Activated CD8-positive, alpha-beta memory T cell treated with anti-CD3 and anti-CD28 coated beads for 4 hours (primary cell): ENCODE measurements around the gene HECTD4.
"Not testable (repeated sequence)": the region's sequence is repeated elsewhere in the genome, so short reads cannot be mapped to it uniquely, and the experiment has no call there.

Experiments used
- DNase-seq, 2 donors: peaks; one replicate each; pipeline ENCODE4 v3.0.0-alpha.2; 2020; ENCODE audit warnings: low read depth in 2 of 2

Gene HECTD4

GRCh38 chr12:112381883-112382796 is at the start of gene HECTD4:
TSS of gene HECTD4 (minus strand) at chr12:112382431. CDS start at chr12:112382128, 303 bp downstream.
- peak; percentile 83 to 85 for DNase-seq

DNA sequence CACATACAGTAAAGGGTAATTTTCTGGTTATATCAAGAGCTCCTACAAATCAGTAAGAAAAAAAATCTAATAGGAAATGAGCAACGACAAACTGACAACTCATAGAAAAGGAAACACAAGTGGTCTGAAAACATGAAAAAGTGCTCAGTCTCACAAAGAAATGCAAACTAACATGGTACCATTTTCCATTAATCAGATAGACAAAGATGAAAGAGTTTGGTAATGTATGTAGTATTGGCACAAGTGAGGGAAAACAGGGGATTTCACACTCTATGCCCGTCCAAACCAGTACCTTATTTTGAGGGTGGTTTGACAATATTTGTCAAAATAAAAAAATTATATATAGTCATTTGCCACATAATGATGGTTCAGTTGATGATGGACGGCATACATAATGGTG is 49.7 kb upstream of the HECTD4 start:
- DNase-seq = no peak

DNA sequence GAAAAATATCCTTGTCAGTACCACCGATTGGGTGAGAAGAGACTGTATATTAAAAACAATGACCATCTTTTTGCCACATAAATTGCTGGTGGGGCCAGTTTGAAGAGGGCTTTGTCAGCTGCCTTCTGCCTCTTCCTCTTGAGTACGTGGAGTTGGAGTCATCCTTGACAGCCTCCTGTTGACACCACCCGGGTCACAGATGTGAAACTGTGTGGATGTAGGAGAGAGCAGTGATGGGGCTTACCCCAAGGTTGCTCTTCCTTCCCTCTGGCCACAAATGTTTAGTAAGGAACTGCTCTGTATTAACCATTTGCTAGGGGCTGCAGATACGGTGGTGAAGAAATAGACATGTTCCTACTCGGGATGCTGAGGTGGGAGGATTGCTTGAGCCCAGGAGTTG is 48.7 kb upstream of the HECTD4 start:
- DNase-seq = no peak

DNA sequence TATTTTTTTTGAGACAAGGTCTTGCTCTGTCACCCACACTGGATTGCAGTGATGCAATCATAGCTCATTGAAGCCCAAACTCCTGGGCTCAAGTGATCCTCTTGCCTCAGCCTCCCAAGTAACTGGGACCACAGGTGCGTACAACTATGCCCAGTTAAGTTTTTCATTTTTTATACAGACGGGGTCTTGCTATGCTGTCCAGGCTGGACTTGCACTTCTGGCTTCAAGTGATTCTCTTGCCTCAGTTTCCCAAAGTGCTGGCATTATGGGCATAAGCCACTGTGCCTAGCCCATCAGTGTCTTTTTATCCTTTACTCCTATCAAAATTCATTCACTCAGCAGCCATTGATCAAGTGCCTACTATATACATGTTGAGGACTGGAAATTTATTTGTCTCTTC is 45.5 kb upstream of the HECTD4 start:
- DNase-seq = no peak

- DNase-seq = no peak
Observed at GRCh38 chr12:112425582-112426382, 43.6 kb upstream of the HECTD4 start.

- DNase-seq = no peak
Observed at GRCh38 chr12:112424126-112424525, 41.9 kb upstream of the HECTD4 start.

DNA sequence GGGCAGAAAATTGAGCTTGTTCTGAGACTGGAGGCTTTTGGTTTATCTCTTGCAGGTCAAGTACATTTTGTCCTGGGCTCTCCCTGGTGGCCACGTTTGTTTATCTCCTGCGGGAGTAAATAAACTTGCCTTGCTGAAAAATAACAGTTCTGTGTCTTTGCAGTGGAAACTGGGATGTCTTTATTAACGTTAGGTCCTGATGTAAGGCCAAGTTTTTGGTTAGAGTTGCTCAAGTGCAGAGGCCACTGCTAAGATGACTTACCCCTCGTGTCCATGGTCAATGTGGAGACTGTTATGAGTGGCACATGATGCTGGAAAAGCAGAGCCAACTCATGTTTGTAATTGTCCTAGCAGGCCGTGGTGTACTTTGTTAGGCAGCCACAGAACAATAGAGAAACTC is 40.3 kb upstream of the HECTD4 start:
- DNase-seq = no peak

- no peak for DNase-seq
Observed at GRCh38 chr12:112421363-112421762, 39.1 kb upstream of the HECTD4 start.

GRCh38 chr12:112420740-112421139 is 38.5 kb upstream of the HECTD4 start:
- no peak for DNase-seq

DNA sequence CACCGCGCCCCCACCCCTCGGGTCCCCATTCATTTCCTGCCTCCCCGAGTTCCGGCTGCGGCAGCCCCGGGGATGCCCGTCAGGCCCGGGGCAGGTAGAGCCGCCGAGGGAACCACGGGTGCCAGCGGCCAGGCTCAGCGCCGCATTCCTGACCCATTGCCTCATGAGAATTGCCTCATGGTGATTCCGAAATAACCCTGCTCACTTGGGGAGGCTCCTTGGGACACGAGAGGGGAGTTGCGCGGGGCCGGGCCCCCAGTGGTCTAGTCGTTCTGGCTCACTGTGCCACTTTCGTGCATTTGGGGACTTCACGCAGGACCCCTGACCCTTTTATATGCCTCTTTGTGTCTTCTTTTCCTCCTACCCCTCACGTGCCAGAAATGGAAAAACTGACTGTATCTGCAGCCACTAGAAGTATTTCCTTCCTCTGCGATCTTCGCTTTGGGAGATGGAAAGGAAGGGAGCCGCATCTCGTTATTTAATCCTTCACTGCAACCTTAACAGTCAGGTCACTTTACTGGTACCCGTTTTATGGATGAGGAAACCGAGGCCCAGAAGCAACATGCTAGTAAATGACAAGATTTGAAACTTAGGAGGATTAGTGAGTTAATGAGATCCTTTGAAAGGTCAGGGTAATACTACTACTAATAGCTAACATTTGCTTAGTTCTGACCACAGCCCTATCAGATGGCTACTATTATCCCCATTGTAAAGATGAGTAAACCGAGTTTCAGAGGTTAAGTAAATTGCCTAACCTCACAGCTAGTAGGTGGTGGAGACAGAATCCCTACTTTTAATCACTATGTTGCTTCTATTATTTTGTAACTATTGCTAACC is 37.3 kb upstream of the HECTD4 start:
- DNase-seq = peak in 1 of 2 donors; percentile 2

GRCh38 chr12:112418608-112419296 is 36.5 kb upstream of the HECTD4 start, which contains the start of gene PTPN11:
TSS of gene PTPN11 (plus strand) at chr12:112418947. CDS start at chr12:112419112, 165 bp downstream.
- DNase-seq = peak; percentile 83 to 85

DNA sequence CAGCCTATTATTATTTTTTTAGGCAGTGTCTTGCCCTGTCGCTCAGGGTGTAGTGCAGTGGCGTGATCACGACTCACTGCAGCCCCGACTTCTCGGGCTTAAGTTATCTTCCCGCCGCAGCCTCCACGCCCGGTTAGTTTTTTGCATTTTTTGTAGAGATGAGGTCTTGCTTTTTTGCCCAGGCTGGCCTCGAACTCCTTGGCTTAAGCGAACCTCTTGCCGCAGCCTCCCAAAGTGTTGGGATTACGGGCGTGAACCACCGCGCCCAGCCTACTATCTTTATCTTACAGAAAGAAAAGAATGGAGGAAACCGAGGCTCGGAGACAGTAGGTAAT is 36.0 kb upstream of the HECTD4 start:
- DNase-seq = no peak

- DNase-seq = not testable (repeated sequence)
Observed at GRCh38 chr12:112415457-112415856, 33.2 kb upstream of the HECTD4 start.

GRCh38 chr12:112413855-112414625 is 31.8 kb upstream of the HECTD4 start:
- DNase-seq = no peak

- DNase-seq = no peak
Observed at GRCh38 chr12:112409906-112410244, 27.6 kb upstream of the HECTD4 start.

- DNase-seq = peak; percentile 52 to 73
Observed at GRCh38 chr12:112409064-112409905, 27.1 kb upstream of the HECTD4 start, which contains the start of gene RPL6. TSS of gene RPL6 (minus strand) at chr12:112409605. CDS start at chr12:112408656, 949 bp downstream.

DNA sequence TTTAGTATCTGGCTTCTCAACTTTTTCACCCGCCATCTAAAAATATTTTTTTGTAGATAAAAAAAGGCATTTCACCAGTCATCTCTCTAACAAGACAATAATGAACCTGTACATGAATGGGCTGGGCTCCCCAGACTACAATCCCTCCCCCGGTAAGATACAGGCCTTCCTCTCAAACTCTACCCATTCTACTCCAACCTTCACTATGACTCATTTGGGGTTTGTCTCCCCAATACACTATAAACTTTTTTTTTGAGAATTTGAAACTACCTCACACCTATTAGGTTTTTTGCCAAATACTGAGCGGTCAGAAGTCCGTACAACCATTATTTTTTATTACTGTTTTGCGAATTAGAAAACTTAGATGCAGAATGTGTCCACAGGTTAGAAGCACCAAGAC is 26.4 kb upstream of the HECTD4 start:
- peak in 1 of 2 donors; percentile 7 for DNase-seq

- DNase-seq = not testable (repeated sequence)
Observed at GRCh38 chr12:112407683-112408082, 25.5 kb upstream of the HECTD4 start.
